Heart left ventricle (tissue), 13 donors: ENCODE data around the gene NDST3.

Experiments
- CTCF ChIP-seq, 12 donors: fragments of 200-600 bp; sonication (generic) in 4 of 12; IDR thresholded peaks; one replicate each; pipeline versions ENCODE4 v1.5.0 to v1.8.0; 2018 to 2022; ENCODE audit warnings: antibody characterized with exemption in 12 of 12, mild to moderate bottlenecking in 5 of 12
- POLR2A ChIP-seq, 2 donors: fragments of 450-650 bp; IDR thresholded peaks; one replicate each; pipeline ENCODE4 v1.6.1; 2017; ENCODE audit warnings: antibody characterized with exemption in 2 of 2, mild to moderate bottlenecking in 2 of 2, moderate library complexity in 2 of 2
- donor health status: ischemic (EF 13 %, LVEDD 7.1; RV severe dilation, severe dysfunction).
- donor health status: DM: no; HTN: yes; CAD: no.
- donor health status: DM: no; HTN: no; CAD: no.
- donor health status: ischemic (EF 25% LVEDD 6.9; RV normal size, moderate dysfunction).
- donor health status: ischemic (EF 25% LVEDD 5.7; RV mildly dilated, moderate dysfunction).
- donor health status: ischemic (EF 35%, LVEDD 5.7; RV mildly dilated, moderate dysfunction).
- donor health status: nonischemic (EF 11% LVEDD 7.7; RV severe dilation, severe dysfunction).
- donor health status: DM: yes; HTN: yes; CAD: no.
- donor health status: PGD.
- donor health status: ischemic (EF 29% LVEDD 5.4; RV normal size, mild dysfunction).
- donor health status: nonischemic (EF 23%, LVEDD 6.1; RV moderate dilation, normal function).

GRCh38 chr4:118076958-118077766 is 42.9 kb downstream of the NDST3 start:
- peak in 4 of 12 donors; percentile 9 to 25 (median 11) for TF ChIP-seq CTCF (IDR thresholded peaks at IDR 0.05)
- TF ChIP-seq POLR2A (IDR thresholded peaks at IDR 0.05) = no peak
